ENCODE measurements around the gene HBS1L. TPM values are rescaled to one million over a fixed set of nuclear protein-coding genes. Genes with fewer than 3 reads are reported as not detected.

Gene HBS1L
- total and polyA plus RNA-seq, 10 of the 15 experiments (the other 5 are each of a cell fraction or from before 2014, with no cell fraction given): 58.7 to 142 (median 78.8) TPM

GRCh38 chr6:135087803-135088202 lies 33.2 kb upstream of the HBS1L start:
- Histone ChIP-seq H3K9me3 (replicated peaks; ENCODE audit: control insufficient read depth, insufficient read depth, low read length) (no peaks in the 10 kb centered on the region), H4K20me1 (ENCODE audit: control insufficient read depth, insufficient read depth) (no peaks in the 10 kb centered on the region), H3K79me2 (ENCODE audit: control insufficient read depth, insufficient read depth, low read length) (no peaks in the 10 kb centered on the region), H3K27me3 (replicated peaks in 1 of 2; ENCODE audit: control insufficient read depth in 2 of 2, insufficient read depth in 2 of 2, low read length in 1 of 2) (no peaks in the 10 kb centered on the region; a peak in 1 of 4 replicates), H3K27ac (ENCODE audit: control insufficient read depth, insufficient read depth) (peak overlapping the region; percentile 59), H3K4me1 (ENCODE audit: control insufficient read depth, insufficient read depth, low read length) (peaks cover 33% of the 10 kb centered on the region), H3K4me2 (ENCODE audit: control insufficient read depth, insufficient read depth) (peak overlapping the region; percentile 61), H3K36me3 (ENCODE audit: control insufficient read depth in 2 of 2, insufficient read depth in 2 of 2, low read length in 1 of 2) (no peaks in the 10 kb centered on the region), H3K4me3 (no peak overlapping the region), H3K9ac (ENCODE audit: control insufficient read depth, insufficient read depth, low read length) (no peak overlapping the region), H2AFZ (ENCODE audit: control insufficient read depth, low read depth, low read length) (peak overlapping the region; percentile 57)
- intact Hi-C loops (cut with micrococcal nuclease; ENCODE audit: unreplicated experiment): loop anchor here (1.0 to 2.0 kb wide), 3 partner anchors 33 to 96 kb away; partner anchors contain the start of gene HBS1L
- DNase-seq (ENCODE audit: low read depth, low spot score) (no peak), FAIRE-seq (no peak), ATAC-seq (peak; percentile 42)
- ChIA-PET CTCF (interaction anchor here (0.7 to 8.1 kb wide), 25 partner anchors 11 to 336 kb away, joined by 3 to 73 read pairs (median 4); partner anchors contain the start of gene HBS1L), RAD21 (ENCODE audit: unreplicated experiment) (interaction anchor here (1.0 to 6.0 kb wide), 24 partner anchors 12 to 235 kb away, joined by 3 to 75 read pairs (median 18); partner anchors contain the start of gene HBS1L), POLR2A (interaction anchor here (0.9 to 5.1 kb wide), 12 partner anchors 14 to 84 kb away, joined by 3 to 28 read pairs (median 6); partner anchors contain the start of gene HBS1L), SMC1A (ENCODE audit: uncharacterized antibody, unreplicated experiment) (interaction anchor here (0.5 to 8.1 kb wide), 38 partner anchors 12 to 1202 kb away, joined by 3 to 56 read pairs (median 8); partner anchors contain the start of genes BCLAF1 and HBS1L)
- in situ Hi-C loops (cut with MboI): no loop called here
- no TSS peak for BruUV-seq (replicated peaks)
- 63% methylated on average over 5 of the region's 5 CpGs for WGBS (ENCODE audit: insufficient coverage, insufficient replicate concordance, low lambda C conversion rate, missing lambda C conversion rate)
- TF ChIP-seq ZNF217 (IDR thresholded peaks at IDR 0.05): peak; percentile 33; the same call in 1 of the 2 replicates
- no peak for TF ChIP-seq CEBPB (IDR thresholded peaks at IDR 0.05; ENCODE audit: borderline replicate concordance in 1 of 2, low read depth in 2 of 2, low read length in 2 of 2)
- TF ChIP-seq MYC (IDR thresholded peaks at IDR 0.05; ENCODE audit: insufficient read depth, insufficient read length, insufficient replicate concordance, low read length, severe bottlenecking): no peak
- no peak for TF ChIP-seq TAF1 (IDR thresholded peaks at IDR 0.05; ENCODE audit: borderline replicate concordance, low read depth, low read length)
- TF ChIP-seq ZNF24 (IDR thresholded peaks at IDR 0.05): no peak
- no peak for TF ChIP-seq SMARCA5 (IDR thresholded peaks at IDR 0.05)
- TF ChIP-seq, protein P1, sequence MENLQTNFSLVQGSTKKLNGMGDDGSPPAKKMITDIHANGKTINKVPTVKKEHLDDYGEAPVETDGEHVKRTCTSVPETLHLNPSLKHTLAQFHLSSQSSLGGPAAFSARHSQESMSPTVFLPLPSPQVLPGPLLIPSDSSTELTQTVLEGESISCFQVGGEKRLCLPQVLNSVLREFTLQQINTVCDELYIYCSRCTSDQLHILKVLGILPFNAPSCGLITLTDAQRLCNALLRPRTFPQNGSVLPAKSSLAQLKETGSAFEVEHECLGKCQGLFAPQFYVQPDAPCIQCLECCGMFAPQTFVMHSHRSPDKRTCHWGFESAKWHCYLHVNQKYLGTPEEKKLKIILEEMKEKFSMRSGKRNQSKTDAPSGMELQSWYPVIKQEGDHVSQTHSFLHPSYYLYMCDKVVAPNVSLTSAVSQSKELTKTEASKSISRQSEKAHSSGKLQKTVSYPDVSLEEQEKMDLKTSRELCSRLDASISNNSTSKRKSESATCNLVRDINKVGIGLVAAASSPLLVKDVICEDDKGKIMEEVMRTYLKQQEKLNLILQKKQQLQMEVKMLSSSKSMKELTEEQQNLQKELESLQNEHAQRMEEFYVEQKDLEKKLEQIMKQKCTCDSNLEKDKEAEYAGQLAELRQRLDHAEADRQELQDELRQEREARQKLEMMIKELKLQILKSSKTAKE (IDR thresholded peaks at IDR 0.05; ENCODE audit: low read depth, poor library complexity, severe bottlenecking): peak; percentile 20
- TF ChIP-seq RAD21 (IDR thresholded peaks at IDR 0.05; ENCODE audit: insufficient read depth, low read depth, low read length): no peak
- TF ChIP-seq, protein P2, sequence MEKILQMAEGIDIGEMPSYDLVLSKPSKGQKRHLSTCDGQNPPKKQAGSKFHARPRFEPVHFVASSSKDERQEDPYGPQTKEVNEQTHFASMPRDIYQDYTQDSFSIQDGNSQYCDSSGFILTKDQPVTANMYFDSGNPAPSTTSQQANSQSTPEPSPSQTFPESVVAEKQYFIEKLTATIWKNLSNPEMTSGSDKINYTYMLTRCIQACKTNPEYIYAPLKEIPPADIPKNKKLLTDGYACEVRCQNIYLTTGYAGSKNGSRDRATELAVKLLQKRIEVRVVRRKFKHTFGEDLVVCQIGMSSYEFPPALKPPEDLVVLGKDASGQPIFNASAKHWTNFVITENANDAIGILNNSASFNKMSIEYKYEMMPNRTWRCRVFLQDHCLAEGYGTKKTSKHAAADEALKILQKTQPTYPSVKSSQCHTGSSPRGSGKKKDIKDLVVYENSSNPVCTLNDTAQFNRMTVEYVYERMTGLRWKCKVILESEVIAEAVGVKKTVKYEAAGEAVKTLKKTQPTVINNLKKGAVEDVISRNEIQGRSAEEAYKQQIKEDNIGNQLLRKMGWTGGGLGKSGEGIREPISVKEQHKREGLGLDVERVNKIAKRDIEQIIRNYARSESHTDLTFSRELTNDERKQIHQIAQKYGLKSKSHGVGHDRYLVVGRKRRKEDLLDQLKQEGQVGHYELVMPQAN (conservative IDR thresholded peaks at IDR 0.05): no peak
- no peak for TF ChIP-seq TARDBP (IDR thresholded peaks at IDR 0.05; ENCODE audit: borderline replicate concordance)
- TF ChIP-seq MLLT1 (IDR thresholded peaks at IDR 0.05): peak; percentile 60; the same call in 1 of the 2 replicates
- TF ChIP-seq, protein P3, sequence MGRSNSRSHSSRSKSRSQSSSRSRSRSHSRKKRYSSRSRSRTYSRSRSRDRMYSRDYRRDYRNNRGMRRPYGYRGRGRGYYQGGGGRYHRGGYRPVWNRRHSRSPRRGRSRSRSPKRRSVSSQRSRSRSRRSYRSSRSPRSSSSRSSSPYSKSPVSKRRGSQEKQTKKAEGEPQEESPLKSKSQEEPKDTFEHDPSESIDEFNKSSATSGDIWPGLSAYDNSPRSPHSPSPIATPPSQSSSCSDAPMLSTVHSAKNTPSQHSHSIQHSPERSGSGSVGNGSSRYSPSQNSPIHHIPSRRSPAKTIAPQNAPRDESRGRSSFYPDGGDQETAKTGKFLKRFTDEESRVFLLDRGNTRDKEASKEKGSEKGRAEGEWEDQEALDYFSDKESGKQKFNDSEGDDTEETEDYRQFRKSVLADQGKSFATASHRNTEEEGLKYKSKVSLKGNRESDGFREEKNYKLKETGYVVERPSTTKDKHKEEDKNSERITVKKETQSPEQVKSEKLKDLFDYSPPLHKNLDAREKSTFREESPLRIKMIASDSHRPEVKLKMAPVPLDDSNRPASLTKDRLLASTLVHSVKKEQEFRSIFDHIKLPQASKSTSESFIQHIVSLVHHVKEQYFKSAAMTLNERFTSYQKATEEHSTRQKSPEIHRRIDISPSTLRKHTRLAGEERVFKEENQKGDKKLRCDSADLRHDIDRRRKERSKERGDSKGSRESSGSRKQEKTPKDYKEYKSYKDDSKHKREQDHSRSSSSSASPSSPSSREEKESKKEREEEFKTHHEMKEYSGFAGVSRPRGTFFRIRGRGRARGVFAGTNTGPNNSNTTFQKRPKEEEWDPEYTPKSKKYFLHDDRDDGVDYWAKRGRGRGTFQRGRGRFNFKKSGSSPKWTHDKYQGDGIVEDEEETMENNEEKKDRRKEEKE (IDR thresholded peaks at IDR 0.05): no peak
- TF ChIP-seq ZSCAN29 (IDR thresholded peaks at IDR 0.05): no peak
- no peak for TF ChIP-seq ZZZ3 (IDR thresholded peaks at IDR 0.05; ENCODE audit: control insufficient read depth, insufficient read length, low read depth)
- TF ChIP-seq CHD2 (IDR thresholded peaks at IDR 0.05; ENCODE audit: borderline replicate concordance, low read depth, low read length): peak; percentile 41; the same call in 1 of the 2 replicates

All from GM12878 (cell line).